ENCODE measurements around the gene TNFSF9.

TNFSF9 gene

DNA sequence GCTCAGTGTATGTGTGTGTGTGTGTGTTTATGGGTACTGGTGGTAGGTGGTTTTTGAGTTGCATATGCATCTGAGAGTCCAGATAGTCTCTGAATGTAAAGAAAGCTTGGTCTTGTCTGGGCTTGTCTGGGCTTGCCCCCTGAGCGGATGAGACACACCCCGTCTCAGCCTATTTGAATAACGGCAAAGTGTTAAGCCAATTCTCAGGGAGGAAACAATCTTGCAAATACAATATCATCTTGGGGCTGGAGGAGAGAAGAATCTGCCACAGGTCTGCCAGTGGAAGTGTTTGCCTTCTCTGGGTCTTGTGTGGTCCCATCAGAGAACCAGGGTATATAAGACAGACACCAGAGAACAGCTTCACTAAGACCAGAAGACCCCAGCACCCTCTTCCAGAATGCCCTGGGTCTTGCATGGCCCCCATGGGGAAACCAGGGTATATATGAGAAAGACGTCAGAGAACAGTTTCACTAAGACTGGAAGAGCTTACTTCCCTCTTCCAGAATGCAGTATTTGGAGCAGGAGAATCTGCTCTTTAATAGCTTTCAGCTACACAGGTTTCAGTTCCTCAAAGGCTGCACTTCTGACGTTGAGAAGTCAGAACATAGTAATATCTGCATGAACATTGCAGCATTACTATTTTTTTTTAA is 46.8 kb downstream of the TNFSF9 start:
- DNase-seq, result peak; percentile 98

DNA sequence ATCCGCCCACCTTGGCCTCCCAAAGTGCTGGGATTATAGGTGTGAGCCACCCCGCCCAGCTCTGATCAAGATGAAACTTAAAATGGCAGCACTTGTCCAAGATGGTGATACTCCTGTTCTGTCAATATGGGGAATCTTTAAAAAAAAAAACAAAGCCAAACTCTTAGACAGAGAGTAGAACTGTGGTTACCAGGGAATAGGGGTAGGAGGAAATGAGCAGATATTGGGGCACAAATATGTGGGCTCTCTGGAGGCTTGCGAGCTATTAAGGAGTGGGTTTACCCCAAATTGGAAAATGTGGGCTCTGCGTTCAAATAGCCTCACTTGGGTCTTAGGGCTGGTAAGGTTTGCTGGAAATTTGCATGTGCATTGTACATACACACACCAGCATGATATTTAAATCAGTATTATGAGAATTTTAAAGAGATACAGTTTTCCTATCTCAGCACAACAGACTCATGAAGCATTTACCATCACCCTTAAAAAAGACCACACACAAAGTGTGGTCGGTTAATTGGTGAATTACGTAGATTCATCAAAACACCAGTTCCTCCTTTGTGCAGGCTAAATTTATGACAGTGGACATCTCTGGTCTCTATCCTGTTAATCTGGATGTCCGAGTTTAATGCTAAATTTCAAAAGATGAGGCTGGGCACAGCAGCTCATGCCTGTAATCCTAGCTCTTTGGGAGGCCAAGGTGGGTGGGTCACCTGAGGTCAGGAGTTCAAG is 48.8 kb downstream of the TNFSF9 start:
- DNase-seq, result no peak

DNA sequence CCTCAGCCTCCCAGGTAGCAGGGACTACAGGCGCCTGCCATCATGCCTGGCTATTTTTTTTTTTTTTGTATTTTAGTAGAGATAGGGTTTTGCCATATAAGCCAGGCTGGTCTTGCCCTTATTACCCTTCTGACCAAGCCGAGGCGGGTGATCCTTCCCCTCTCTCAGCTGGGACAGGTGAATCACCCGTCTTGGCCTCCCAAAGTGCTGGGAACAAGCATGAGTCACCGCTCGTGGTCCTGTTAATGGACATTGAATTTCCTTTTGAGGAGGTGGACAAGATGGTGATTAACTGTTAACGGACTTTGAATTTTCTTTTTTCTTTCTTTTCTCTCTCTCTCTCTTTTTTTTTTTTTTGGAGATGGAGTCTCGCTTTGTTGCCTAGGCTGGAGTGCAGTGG is 49.5 kb downstream of the TNFSF9 start:
- peak; percentile 50 for DNase-seq

DNA sequence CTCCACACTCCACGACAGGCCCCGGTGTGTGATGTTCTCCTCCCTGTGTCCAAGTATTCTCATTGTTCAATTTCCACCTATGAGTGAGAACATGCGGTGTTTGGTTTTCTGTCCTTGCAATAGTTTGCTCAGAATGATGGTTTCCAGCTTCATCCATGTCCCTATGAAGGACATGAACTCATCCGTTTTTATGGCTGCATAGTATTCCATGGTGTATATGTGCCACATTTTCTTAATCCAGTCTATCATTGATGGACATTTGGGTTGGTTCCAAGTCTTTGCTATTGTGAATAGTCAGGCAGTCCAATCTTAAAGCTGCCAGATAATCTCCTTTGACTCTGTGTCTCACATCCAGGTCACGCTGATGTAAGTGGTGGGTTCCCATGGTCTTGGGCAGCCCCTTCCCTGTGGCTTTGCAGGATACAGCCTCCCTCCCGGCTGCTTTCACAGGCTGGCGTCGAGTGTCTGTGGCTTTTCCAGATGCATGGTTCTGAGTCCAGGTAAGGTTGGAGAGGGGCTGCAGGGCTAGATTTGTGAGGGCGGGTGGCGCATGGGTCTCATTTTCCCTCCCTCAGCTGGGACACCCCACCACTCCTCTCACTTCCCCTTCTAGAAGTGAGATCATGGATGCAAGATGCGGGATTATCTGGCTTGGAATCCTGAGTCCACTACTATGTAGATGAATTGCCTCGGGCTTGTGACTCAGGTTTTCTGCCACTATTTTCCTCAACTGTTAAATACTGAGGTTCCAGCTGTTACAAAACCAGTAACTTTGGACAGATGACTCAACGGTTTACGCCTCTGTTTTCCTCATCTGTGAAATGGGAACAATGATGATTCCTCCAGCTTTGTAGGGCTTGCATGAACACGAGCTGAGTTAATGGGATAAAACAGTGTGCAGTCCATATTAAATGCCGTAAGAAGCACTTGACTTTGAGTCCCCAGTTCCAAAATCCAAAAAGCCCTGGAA is 52.0 kb downstream of the TNFSF9 start:
- peak; percentile 37 for DNase-seq
